UCSD-AML1 (cell line): ENCODE measurements around the gene NACC1.

Source experiments
- DNase-seq: peaks from one replicate; lab custom pipeline; 2025; ENCODE audit not compliant: unreplicated experiment; lab: John Stamatoyannopoulos, UW

NACC1 gene

DNA sequence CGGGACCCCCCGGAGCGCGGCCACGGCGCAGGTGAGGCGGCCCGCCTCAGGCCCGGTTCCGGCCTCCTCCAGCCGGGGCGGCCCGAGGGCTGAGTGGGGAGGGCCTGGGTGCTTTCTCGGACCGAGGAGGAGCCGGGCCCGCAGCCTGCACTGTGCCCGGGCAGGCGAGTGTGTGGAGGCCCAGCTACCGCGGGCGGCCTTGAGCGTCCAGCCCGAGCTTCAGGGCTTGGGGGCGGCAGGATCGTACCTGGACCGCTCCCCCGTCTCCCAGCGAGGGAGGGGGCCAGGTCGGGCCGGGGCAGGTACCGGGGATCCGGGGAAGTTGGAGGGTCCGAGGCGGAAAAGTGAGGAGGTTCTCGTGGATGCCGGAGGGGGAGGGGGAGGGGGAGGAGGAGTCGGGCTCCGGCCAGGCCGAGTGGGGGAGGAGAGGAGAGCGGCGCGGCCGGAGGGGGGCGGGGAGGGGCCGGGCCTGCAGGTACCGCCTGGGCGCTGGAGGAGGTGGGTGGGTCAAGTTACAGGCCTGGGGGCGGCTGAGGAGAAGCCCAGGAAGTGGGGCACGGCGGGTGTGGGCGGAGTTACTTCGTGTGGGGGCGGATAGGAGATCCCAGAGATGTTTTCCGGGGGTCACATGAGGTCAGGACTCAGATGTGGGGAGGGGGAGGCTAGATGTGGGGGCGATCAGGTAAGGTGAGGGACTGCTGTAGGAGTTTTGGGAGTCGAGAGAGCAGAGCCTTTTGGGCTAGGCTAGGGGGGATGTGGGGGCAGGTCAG lies 545 bp downstream of the NACC1 start:
- DNase-seq, result peak; percentile 60

DNA sequence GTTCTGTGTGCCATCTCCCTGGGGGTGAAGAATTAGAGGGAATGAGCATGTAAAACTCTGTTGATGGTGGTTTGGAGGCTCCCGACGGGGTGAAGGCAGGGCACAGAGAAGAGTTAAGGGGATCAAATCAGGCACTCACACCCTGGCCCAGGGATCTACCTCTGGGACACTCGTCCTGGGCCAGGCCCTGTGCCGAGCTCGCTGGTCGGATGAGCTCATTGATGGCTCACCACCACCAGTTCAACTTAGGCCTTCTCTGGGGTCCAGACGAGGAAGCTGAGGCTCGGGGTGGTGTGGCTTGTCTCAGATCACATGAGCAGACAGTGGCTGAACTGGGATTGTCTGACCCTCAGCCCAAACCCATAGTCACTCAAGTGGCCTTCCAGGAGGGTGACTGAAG lies 1.6 kb downstream of the NACC1 start:
- no peak for DNase-seq

DNA sequence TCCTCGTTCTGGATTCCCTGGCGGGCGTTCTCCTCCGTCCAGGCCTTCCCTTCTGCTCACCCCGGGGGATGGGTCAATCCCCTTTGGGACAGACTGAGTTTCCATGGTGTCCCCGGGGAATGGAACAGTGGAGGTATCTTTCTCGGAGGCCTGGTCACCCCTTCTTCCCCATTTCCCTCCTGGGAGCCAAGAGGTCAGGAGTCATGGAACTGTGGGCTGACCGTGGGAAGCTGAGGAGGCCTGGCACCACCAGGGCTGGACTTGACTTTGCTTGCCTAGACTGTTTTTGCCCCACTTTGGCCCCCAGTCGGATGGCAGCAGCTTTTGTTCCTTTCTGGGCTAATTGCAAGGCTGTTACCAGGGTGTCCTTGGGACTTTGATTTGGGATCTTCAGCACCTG lies 2.0 kb downstream of the NACC1 start:
- DNase-seq, result no peak

DNA sequence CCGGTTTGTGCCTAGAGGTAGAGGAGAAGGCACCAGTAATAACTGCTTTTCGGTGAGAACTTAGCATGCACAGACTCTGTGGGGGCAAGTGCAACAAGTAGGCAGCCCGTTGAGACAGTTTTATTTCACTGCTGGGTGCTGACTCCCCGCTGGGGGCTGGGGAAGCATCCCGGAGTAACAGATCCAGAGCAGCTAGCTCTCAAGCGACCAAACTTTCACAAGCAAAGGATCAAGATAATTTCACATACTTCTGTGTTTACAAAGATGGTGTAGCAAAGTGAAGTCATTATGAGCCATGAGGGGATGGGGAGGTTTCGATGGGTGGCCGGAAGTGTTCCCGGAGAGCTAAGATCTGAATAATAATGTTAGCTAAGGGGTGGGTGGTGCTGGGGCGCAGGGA lies 2.8 kb downstream of the NACC1 start:
- no peak for DNase-seq

DNA sequence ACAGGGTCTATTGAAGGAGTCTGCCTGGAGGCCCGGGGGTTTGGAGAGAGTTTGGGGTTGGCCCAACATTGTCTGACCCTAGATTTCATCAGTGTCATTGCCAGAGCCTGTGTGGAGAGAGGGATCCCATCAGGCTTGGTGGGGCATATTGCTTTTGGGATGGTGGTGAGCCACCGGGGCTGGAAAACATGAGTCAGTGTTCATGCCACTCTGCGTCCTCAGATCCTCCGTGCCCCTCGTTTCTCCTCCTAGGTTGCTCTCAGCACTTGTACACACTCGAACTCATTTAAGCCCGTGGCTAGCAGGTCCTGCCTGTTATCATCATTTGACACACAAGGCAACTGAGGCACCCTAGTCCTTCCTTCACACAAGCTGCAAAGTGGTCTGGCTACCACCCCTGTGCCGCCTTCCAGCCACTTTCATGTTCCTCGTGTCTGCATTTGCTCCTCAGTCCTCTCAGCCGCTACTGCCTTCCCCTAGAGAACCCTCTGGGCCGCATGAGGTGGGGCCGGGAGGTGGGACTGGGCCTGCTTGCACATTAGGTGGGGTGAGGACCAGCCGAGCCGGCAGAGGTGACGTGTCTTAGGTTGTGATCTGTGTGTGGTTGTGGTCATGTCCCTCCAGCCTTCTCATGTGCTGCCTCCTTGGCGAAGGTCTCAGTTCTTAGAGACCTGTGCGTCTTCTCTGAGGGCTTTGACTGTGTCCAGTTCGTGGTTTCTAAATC lies 3.6 kb downstream of the NACC1 start:
- DNase-seq, result no peak

DNA sequence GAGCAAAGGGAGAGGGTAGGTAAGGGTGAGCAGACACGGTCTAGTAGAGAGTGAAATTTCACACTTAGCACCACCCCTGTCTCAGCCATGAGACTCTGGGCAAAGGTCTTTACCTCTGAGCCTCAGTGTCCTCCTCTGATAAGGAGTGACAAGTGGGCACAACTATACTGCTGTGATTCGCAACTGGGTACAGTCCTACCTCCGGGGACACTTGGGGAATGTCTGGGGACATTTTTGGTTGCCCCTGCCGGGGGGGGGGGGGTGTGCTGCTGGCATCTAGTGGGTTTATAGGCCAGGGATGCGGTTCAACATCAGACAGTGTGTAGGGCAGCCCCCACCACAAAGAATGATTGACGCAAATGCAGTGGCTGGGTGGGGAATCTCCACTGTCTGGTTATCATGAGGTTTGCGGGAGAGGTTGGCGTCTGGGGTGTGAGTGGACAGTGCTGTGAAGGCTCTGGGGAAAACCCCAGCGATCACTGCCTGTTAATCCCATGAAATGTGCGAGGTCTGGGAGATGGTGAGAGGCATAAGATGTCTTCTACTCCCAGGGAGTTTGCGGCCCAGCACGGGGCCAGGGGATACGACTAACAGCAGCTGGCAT lies 4.3 kb downstream of the NACC1 start:
- no peak for DNase-seq

DNA sequence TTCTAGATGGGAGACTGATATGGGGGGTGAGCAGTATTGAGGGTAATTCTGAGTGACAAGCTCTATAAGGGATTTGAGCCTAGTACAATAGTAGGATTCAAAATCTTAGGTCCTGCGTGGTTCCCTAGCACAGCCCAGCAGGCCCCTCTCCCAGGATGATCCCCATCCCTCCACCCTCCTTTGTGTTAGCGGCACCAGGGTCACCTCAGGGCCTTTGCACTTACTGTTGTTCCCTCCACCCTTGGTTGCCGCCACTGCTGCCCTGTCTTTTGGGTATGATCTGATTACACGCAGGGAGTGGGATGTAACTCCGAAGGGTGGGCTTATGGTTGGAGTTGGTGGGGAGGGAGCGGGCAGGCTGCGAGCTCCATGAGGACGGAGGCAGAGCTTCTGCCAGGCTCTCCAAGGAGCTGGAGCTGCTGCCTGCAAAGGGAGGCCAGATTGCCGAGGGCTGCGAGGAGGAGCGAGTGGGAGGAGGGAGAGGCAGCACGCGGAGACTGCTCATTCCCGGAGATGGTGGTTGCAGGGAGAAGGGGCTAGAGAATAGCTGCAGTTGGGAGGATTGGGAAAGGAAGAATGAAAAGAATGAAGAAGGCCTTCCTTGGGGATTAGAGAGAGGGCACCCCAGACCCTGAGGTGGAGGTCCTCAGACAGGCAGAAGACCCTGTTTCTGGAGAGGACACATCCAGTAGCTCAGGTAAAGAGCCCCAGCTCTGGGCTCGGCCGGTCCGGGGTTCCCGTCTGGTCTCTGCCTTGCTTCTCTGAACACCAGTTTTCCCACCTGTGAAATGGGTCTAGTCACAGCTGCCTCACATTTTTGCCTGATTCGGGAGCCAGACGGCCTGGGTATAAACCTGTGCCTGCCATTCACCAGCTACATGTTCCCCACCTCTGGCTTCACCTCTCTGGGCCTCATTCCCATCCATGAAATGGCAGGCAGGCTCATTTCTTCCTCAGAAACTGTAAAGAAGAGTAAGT lies 5.2 kb downstream of the NACC1 start:
- DNase-seq, result no peak

DNA sequence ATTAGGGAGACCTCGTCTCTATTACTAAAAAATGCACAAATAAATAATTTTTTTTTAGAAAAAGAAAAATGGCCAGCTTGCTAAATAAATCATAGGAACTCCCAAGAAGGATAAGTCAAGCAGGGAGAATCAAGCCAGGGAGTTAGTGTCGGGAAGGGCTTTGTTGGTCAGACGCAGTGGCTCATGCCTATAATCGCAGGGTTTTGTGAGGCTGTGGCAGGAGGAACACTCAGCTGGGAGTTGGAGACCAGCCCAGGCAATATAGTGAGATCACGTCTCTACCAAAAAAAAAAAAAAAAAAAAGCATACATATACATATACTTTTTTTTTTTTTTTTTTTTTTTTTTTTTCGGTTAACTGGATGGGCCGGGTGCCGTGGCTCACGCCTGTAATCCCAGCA lies 9.0 kb downstream of the NACC1 start:
- DNase-seq, result no peak

DNA sequence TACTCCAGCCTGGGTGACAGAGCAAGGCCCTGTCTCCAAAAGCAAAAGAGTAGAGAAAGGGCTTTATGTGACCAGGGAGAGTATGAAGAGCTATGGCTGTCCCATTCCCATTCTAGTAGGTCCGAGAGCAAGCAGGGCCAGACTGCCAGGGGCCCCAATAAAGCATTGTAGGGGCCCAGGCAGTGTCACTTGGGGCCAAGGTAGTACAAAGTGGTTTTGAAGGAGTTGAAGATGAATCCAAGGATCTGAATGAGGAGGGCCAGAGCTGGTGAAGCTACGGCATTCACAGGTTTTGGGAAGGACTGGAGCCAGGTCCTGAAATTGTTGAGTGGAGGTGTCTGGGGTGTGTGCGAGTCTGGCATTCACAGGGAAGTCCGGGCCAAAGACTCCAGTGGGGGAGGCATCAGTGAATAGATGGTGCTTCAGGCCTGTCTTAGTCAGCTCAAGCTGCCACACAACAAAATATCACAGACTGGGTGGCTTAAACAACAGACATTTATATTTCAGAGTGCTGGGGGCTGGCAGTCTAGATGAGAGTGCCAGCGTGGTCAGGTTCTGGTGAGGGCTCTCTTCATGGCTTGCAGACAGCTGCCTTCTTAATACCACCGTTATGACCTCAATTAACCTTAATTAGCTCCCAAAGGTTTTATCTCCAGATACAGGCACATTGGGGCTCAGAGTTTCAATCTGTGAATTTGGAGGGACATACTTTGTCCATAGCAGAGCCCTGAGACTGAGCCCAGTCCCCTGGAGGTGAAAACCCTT lies 9.9 kb downstream of the NACC1 start:
- DNase-seq, result no peak

DNA sequence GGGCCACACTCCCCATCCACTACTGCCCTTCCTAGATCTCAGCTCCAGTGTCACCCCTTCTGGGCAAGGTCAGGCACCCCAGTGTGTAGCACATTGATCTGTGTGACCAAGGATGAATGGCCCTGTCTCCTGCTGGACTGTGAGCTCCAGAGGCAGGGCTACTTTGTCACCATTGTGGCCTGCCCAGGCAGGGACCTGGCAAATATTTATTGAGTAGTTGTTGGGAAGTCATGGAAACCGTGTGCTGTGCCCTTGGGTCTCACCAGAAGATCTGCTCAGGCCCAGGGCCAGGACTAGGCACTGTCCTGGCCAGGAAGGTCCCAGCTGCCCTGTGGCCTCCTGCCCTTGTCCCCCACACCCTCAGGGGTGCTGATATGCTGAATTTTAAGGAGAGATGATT lies 10.5 kb downstream of the NACC1 start:
- DNase-seq, result no peak

DNA sequence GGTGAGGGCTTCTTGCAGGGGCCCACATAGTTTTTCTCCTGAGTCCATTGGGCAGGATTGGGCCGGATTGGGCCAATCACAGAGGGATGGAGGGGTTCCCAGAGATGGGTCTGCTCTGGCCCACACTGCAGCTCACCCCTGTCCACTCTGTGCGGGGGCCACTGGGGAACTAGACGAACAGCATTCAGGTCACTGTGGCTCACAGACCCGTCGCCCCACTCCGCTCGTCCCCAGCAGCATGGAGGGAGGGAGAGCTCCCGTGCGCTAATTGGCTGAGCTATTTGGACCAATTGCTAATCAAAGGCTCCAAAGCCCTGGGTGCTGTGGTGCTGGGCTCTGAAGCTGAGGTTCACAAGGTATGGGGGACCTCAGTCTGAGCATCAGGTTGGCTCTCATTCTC lies 11.3 kb downstream of the NACC1 start:
- no peak for DNase-seq

DNA sequence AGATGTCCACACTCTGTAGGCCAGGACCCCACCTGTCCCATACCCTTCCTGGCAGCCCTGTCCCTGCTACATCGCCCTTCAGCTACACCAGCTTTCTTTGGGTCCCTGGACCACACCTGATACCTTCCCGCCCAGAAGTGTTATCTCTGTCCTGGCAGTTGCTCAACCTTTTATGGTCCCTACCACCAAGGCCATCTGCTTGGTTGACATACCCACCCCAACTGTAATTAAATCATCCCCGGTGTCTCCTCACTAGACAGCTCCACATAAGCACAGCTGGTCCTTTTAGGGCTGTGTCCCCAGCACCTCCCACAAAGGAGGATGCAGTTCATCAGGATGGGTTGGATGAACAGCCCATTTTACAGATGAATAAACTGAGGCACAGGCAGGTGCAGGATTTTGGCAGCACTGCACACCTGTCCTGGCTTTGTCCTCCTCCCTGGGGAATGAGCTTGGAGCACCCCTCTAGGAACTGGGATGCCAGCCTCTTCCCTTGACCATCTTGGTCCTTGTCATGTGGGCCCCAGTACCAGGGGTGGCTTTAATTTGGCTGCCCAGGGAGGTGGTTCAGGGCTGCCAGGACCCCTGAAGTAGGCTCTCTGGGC lies 12.9 kb downstream of the NACC1 start:
- DNase-seq, result no peak

DNA sequence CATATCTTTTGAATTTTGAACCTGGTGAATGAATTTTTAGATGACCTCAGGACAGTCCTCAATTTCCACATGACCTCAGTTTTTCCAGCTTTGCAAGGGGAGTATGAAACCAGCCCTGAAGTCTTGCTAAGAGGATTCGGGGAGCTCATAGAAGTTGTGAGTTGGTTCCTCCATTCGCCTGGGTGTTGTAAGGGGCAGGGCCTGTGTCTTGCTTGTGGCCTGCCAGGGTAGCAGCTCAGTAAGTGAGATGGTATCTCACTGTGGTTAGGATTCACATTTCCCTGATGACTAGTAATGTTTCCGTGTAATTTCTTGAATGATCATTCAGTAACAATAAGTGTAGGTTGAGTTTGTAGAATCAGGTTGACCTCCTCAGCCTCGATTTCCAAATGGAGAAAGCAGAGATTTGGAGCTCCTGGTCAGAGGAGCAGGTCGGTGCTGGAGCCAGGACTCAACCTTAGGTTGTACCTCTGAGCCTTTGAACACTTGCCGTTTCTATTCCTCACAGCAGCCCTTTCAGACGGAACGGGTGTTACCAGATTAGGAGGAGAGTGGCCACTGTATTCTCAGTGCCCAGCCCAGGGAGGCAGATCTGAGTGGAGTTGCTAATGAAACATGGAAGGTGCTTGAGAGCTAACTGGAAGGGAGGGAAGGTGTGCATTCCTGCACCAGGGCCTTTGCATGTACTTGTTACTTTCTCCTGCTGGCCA lies 14.6 kb downstream of the NACC1 start:
- no peak for DNase-seq

DNA sequence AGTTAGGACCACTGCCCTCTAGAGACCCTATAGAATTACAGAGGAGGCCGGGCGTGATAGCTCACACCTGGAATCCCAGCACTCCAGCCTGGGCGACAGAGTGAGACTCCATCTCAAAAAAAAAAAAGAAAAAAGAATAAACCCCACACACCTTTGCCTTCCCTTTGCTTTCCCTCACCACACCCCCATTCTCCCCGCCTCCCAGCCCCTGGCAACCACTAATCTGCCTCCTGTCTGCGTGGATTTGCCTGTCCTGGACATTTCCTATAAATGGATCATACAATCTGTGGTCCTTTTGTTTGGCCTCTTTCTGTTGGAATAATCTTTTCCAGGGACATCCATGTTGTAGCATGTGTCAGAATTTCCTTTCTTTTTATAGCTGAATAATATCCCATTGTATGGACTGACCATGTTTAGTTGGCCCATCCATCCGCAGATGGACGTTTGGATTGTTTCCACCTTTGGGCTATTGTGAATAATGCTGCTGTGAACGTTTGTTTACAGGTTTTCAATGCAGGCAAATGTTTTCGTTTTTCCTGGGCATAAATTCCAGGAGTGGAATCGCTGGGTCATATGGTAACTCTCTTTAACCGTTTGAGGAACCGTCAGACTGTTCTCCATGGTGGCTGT lies 15.3 kb downstream of the NACC1 start:
- no peak for DNase-seq

DNA sequence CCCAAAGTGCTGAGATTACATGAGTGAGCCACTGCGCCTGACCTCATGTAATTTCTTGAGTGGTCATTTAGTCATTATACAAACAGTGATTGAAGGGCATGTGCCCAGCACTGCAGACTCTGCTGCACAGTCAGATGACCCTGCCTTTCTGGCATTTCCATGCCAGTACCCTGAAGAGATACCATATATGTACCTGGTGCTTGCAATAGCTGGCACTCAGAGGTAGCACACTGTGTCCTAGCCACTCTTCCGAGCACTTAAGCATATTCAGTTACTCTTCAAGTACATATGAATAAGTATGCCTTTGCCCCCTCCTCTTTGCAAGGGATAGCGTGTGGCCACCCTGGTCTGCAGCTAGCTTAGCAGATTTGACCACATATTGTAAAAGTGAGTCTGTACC lies 16.6 kb downstream of the NACC1 start:
- no peak for DNase-seq

DNA sequence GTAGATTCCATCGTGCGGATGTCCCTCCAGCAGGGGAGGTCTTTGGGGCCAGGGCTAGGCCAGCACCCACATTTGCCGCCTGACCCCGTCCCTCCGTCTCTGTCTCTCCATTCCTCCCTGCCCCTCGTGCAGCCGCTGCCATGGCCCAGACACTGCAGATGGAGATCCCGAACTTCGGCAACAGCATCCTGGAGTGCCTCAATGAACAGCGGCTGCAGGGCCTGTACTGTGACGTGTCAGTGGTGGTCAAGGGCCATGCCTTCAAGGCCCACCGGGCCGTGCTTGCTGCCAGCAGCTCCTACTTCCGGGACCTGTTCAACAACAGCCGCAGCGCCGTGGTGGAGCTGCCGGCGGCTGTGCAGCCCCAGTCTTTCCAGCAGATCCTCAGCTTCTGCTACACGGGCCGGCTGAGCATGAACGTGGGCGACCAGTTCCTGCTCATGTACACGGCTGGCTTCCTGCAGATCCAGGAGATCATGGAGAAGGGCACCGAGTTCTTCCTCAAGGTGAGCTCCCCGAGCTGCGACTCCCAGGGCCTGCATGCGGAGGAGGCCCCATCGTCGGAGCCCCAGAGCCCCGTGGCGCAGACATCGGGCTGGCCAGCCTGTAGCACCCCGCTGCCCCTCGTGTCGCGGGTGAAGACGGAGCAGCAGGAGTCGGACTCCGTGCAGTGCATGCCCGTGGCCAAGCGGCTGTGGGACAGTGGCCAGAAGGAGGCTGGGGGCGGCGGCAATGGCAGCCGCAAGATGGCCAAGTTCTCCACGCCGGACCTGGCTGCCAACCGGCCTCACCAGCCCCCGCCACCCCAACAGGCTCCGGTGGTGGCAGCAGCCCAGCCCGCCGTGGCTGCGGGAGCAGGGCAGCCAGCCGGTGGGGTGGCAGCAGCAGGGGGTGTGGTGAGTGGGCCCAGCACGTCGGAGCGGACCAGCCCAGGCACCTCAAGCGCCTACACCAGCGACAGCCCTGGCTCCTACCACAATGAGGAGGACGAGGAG lies 17.3 kb downstream of the NACC1 start:
- no peak for DNase-seq

DNA sequence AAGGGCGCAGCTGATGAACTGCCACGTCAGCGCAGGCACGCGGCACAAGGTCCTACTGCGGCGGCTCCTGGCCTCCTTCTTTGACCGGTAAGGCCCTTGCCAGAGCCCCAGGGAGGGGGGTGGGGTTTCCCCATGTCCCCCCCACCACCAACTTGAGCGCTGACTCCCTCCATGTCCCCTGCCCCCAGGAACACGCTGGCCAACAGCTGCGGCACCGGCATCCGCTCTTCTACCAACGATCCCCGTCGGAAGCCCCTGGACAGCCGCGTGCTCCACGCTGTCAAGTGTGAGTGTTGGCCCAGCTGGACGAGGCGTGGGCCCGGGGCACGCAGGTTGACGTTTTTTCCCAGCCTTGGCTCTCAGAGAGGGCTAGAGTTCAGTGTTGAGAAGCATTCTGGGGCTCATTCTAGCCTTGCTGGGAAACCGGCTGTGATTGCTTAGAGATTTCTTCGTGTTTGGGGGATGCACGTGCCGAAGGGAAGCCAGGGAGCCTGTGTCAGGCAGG lies 19.3 kb downstream of the NACC1 start:
- DNase-seq, result no peak
